Kidney epithelial cell (primary cell): ENCODE results near the gene NMNAT2. TPM values are rescaled to one million over a fixed set of nuclear protein-coding genes. Genes with fewer than 3 reads are reported as not detected.

ENCODE experiments used
- DNase-seq: peaks from one replicate; pipeline ENCODE4 v3.0.0-alpha.2; 2010; ENCODE audit warnings: low read depth
- H3K27me3 ChIP-seq: 2 replicates; pipeline ENCODE4 v1.6.0; 2011; ENCODE audit warnings: low read length; ENCODE audit not compliant: control insufficient read depth, insufficient read depth
- H3K36me3 ChIP-seq: 2 replicates; pipeline ENCODE4 v1.5.1; 2011; ENCODE audit warnings: low read length; ENCODE audit not compliant: control insufficient read depth, insufficient read depth
- H3K4me3 ChIP-seq: 2 replicates; pipeline ENCODE4 v1.5.1; 2011; ENCODE audit warnings: low read depth, mild to moderate bottlenecking, control low read depth, low read length
- CTCF ChIP-seq: IDR thresholded peaks from 2 replicates; pipeline ENCODE4 v1.5.1; 2011; ENCODE audit warnings: mild to moderate bottlenecking, moderate library complexity, low read length, control low read depth, inconsistent platforms; ENCODE audit not compliant: insufficient read depth, poor library complexity, severe bottlenecking
- total RNA-seq: library from RNA; depleted of rRNA; stranded (reverse); fragments of >200 nt; gene quantifications from 2 replicates; pipeline ENCODE4 v1.2.3, GENCODE V29; 2015

The NMNAT2 gene
- total RNA-seq, 1 donor from 2014 or later = 1.0 TPM

DNA sequence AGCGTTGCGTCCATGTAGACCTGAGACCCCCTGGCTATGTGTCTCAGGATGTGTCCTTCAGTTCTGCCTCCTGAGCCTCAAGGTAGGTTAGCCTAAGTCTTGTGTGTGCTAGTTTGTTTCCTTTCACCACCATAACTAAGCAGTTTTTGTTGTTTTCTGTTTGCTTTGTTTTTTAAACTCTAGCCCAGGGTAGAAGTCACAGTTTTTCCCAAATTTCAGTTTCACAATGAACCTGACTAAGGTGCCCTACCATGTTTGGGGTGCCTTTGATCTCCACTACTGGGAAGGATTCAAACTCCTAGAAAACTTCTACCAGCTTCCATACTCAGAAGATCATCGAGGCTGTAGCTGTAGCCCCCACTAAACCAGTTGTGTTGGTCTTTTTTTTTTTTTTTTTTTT is 39.3 kb upstream of the NMNAT2 start:
- TF ChIP-seq CTCF = no peak
- H3K27me3 ChIP-seq = no peaks in the 10 kb centered on the region
- DNase-seq = no peak
- H3K36me3 ChIP-seq = no peaks in the 10 kb centered on the region
- H3K4me3 ChIP-seq = no peak overlapping the region

GRCh38 chr1:183456826-183457225 is 38.6 kb upstream of the NMNAT2 start:
- no peak overlapping the region for H3K4me3 ChIP-seq
- DNase-seq = no peak
- TF ChIP-seq CTCF = no peak
- H3K27me3 ChIP-seq = no peaks in the 10 kb centered on the region
- H3K36me3 ChIP-seq = no peaks in the 10 kb centered on the region

- Histone ChIP-seq H3K4me3 (no peak overlapping the region), H3K27me3 (no peaks in the 10 kb centered on the region), H3K36me3 (no peaks in the 10 kb centered on the region)
- DNase-seq = no peak
- TF ChIP-seq CTCF = no peak
These were observed 36.2 kb upstream of the NMNAT2 start for GRCh38 chr1:183454377-183454776.

- no peaks in the 10 kb centered on the region for H3K27me3 ChIP-seq
These were observed 31.9 kb upstream of the NMNAT2 start for GRCh38 chr1:183450093-183450492.

DNA sequence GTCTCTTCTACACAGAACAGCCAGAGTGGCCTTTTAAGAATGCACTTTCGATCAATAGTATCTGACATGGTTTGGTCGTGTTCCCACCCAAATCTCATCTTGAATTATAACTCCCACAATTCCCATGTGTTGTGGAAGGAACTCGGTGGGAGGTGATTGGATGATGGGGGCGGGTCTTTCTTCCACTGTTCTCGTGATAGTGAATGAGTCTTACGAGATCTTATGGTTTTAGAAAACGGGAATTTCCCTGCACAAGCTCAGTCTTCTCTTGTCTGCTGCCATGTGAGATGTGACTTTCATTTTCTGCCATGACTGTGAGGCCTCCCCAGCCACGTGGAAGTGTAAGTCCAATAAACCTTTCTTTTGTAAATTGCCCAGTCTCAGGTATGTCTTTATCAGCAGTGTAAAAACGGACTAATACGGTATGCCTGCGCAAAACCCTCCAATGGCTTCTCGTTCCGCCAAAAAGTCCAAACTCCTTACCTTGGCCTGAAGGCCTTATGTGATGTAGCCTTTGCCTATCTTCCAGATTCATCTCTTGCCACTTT is 31.1 kb upstream of the NMNAT2 start:
- Histone ChIP-seq H3K36me3 (no peaks in the 10 kb centered on the region), H3K27me3 (no peaks in the 10 kb centered on the region), H3K4me3 (no peak overlapping the region)
- TF ChIP-seq CTCF = no peak
- DNase-seq = no peak

More at GRCh38 chr1:183450093-183450492, 31.9 kb upstream of the NMNAT2 start:
- no peak for TF ChIP-seq CTCF
- no peaks in the 10 kb centered on the region for H3K36me3 ChIP-seq
- no peak for DNase-seq
- no peak overlapping the region for H3K4me3 ChIP-seq

GRCh38 chr1:183444243-183444642 is 26.1 kb upstream of the NMNAT2 start:
- H3K36me3 ChIP-seq = no peaks in the 10 kb centered on the region
- TF ChIP-seq CTCF = no peak
- no peaks in the 10 kb centered on the region for H3K27me3 ChIP-seq
- no peak for DNase-seq
- H3K4me3 ChIP-seq = no peak overlapping the region
